ENCODE measurements around the gene EIF3M.

DNA sequence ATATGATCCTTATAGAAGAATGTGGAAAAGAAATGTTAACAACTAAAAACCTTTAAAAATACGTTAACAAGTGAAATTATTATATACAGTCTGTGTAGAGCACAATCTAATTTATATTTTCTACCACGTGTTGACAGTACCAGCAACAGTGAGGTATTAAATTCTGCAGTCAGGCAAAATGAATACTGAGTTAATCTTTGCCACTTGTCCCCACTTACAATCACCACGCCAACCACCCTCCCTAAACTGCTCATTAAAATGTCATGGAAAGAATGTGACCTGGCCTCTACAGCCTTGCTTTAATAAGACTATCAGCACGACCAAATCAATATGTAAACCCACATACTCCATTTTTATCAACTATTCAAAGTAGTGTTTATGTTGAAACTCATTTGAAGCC, 28.5 kb upstream of the EIF3M start:
- no peak for TF ChIP-seq RAD21 (IDR thresholded peaks at IDR 0.05 in 1 of 2, conservative IDR thresholded peaks at IDR 0.05 in 1 of 2; ENCODE audit: low read depth in 2 of 2, low read length in 2 of 2)
- TF ChIP-seq SIN3A (conservative IDR thresholded peaks at IDR 0.05 in 1 of 2, IDR thresholded peaks at IDR 0.05 in 1 of 2; ENCODE audit: low read depth in 1 of 2, low read length in 2 of 2), result no peak
- TF ChIP-seq, protein P1, sequence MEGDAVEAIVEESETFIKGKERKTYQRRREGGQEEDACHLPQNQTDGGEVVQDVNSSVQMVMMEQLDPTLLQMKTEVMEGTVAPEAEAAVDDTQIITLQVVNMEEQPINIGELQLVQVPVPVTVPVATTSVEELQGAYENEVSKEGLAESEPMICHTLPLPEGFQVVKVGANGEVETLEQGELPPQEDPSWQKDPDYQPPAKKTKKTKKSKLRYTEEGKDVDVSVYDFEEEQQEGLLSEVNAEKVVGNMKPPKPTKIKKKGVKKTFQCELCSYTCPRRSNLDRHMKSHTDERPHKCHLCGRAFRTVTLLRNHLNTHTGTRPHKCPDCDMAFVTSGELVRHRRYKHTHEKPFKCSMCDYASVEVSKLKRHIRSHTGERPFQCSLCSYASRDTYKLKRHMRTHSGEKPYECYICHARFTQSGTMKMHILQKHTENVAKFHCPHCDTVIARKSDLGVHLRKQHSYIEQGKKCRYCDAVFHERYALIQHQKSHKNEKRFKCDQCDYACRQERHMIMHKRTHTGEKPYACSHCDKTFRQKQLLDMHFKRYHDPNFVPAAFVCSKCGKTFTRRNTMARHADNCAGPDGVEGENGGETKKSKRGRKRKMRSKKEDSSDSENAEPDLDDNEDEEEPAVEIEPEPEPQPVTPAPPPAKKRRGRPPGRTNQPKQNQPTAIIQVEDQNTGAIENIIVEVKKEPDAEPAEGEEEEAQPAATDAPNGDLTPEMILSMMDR (IDR thresholded peaks at IDR 0.05; ENCODE audit: control extremely low read depth in 1 of 3, insufficient read depth in 1 of 3, low read depth in 1 of 3, low read length in 3 of 3), result no peak

Measured in H1 (cell line).